ENCODE data around the gene PYCARD.
"Not testable (repeated sequence)": the region's sequence is repeated elsewhere in the genome, so short reads cannot be mapped to it uniquely, and the experiment has no call there.

PYCARD gene

DNA sequence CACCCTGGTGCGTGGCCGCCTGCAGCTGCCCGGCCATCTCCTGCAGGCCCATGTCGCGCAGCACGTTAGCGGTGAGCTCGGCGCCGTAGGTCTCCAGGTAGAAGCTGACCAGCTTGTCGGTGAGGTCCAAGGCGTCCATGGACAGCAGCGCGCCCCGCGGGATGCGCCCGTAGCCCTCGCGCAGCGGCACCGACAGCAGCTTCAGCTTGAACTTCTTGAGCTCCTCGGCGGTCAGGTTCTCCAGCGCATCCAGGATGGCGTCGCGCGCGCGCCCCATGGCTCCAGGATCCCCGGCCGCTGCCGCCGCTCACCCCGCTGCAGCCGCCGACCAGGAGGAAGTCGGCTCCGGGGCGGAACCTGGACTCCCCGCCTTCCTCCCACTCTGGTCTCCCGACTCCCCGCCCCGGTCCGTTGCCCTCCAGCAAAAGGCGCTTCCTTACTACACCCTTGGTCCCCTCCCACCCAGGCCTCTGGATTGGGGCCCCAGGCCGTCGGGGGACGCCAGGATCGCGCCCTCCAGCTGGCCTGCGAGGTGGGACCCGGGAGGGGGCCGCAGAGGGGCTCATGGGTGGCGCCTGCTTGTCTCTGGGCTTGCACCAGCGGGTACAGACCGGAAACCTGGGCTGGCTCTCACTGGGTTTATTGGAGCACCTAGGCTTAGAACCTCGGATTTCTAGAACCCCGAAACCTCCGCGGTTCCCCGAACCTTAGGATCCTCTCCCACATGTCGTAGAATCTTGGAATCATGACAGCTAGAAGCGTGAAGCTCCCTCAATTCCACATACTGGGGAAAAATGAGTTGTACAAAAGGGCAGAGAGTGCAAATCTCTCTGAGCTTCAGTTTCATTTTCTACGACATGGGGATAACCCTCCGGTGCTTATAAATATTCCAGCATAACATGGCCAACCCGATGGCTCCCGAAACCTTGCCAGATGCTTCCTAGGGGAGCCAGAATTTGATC lies at the start of gene PYCARD:
TSS of gene PYCARD (minus strand) at position 347 of the 962 bp plus-strand sequence. CDS start at position 277, 70 bp downstream.
- DNase-seq: no peak

DNA sequence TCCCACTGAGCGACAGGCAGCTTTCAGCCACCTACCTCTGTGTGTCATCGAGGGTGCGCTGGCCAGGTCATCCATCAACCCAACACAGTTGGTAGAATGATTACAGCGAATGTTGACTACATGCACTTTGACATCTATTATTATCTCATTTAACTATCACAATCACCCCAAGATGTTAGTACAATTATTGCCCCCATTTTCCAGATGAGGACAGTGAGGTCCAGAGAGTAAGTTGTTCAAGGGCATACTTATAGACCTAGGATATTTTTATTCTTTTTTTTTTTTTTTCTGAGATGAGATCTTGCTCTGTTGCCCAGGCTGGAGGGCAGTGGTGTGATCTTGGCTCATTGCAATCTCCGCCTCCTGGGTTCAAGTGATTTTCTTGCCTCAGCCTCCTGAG lies 48.9 kb upstream of the PYCARD start:
- DNase-seq: no peak

DNA sequence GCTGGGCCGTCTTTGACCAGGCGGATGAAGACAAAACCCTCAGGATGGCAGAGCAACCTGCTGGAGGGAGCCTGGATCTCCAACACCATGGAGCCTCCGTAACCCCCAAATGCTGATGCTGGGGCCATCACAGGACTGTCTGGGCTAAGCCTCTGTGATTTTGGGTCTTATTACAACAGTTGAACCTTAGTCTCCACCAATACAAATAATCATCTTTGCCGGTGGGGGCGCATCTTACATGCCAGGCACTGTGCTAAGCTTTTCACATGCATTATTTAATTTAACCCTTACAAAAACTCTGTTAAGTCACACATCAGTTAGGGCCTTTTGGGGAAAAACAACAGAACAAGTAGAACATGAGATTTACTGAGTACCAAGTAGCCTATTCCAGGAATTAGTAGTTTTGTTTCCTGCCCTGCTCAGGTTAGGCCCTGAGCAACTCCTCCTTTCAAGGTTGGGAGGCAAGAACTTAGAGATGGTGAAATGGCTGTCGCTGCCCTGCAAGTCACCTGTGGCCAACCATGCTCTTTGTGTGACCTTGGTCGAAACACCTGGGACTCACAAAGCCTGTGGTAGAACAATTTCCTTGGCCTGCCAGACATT lies 48.3 kb upstream of the PYCARD start:
- no peak for DNase-seq

DNA sequence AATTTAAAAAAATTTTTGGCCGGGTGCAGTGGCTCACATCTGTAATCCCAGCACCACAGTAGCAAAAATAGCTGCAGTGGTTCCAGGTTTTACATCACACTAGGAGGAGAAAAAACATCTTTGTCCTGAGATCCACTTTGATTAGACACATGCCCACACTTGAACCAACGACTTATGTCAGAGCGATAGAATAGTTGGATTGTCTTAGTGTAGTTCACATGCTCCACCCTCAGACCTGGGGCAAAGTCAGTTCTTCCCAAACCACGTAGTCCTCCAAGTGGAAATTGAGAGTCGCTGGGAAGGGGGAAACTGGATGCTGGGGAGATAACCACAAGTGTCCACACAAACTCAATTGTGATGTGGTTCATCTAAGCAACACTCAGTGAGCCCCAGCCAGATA lies 45.8 kb upstream of the PYCARD start:
- no peak for DNase-seq

DNA sequence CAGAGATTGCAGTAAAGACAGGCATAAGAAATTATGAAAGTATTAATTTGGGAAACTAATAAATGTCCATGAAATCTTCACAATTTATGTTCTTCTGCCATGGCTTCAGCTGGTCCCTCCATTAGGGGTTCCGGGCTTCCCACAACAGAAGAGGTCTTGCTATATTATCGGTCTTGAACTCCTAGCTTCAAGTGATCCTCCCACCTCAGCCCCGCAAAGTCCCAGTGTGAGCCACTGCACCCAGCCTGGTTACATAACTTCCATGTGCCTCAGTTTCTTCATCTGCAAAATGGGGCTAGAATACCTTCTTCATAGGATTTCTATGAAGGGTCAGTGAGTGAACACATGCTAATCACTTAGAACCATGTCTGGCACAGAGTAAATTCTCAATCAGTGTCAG lies 43.7 kb upstream of the PYCARD start:
- no peak for DNase-seq

DNA sequence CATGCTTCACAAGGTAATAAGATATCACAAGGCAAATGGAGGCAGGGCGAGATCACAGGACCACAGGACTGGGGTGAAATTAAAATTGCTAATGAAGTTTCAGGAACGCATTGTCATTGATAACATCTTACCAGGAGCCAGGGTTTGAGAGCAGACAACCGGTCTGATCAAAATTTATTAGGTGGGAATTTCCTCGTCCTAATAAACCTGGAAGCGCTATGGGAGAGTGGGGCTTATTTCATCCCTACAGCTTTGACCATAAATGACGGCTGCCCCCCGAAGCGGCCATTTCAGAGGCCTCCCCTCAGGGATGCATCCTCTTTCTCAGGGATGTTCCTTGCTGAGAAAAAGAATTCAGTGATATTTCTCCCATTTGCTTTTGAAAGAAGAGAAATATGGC lies 43.0 kb upstream of the PYCARD start:
- not testable (repeated sequence) for DNase-seq

DNA sequence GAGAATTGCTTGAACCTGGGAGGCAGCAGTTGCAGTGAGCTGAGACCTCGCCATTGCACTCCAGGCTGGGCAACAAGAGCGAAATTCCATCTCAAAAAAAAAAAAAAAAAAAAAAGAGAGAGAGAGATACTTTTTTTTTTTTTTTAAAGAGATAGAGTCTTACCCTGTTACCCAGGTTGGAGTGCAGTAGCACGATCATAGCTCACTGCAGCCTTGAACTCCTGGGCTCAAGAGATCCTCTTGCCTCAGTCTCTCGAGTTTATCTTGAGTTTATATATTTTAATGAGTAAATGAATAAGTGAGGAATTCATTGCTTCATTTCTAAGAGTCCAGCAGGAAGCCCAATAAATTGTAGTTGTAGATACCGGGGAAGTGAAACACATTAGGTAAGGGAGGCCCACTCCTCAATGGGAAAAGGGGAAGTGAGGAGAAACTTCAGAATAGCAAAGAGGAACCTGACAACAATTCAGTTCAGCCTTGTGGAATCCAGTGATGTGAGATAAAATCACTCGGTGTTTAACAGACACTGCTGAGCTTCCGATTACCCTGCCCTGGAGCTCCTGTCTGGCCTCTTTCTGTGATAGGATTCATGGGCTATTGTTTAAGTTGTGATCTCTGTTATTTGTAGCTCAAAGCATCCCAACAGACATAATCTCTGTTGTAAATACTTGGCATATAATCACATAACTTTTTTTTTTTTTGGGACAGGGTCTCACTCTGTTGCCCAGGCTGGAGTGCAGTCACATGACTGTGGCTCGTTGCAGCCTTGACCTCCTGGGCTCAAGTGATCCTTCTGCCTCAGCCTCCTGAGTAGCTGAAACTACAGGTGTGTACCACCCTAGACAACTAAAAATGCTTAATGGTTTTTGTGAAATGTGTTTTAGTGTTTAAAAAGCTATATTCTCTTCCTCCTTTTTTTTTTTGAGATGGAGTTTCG lies 41.4 kb upstream of the PYCARD start:
- DNase-seq: no peak

DNA sequence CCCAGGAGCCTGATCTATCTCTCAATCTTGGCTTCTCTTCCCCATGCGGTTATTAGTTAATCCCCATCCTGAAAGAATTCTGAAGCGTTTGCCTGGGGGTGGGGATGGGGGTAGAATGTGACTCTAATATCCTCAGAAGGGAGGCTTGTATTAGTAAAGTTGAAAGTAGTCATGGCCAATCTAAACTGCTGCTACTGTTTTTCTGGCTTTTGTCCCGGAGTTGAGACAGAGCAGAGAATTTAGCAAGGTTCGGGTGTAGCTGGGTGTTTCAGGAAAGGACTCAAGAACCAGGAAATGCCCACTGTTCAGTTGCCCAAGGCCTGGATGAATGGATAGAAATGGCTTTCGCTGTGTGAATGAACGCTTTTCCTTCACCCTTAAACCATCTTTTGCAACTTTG lies 39.6 kb upstream of the PYCARD start:
- DNase-seq: no peak

DNA sequence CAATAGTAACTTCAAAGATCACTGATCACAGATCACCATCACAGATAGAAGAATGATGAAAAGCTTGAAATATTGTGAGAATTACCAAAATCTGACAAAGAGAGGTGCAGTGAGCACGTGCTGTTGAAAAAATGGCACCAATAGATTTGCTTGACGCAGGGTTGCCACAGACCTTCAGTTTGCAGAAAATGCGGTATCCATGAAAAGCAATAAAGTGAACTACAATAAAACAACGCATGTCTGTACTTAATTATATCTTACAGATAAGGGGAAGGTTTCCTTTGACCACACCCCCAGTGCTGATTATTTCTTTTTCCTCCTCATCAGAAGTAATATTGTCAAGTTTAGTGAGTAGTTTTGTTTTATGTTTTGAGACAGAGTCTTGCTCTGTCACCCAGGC lies 35.5 kb upstream of the PYCARD start:
- DNase-seq: no peak

DNA sequence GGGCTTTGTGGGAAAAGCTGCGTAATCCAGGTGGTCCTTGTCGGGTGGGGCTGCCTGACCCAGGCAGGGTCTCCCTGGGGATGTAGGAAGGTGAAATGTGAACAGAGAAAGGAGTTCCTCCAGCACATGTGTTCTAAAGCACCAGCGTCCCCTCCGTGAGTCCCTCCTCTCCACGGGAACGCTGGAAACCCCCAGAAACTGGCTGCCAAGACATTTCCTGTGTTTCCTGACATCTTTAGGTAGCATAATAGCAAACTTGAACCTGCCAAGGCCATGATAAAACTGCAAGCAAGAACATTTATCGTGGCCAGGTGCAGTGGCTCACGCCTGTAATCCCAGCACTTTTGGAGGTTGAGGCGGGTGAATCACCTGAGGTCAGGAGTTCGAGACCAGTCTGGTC lies 26.9 kb upstream of the PYCARD start:
- no peak for DNase-seq

DNA sequence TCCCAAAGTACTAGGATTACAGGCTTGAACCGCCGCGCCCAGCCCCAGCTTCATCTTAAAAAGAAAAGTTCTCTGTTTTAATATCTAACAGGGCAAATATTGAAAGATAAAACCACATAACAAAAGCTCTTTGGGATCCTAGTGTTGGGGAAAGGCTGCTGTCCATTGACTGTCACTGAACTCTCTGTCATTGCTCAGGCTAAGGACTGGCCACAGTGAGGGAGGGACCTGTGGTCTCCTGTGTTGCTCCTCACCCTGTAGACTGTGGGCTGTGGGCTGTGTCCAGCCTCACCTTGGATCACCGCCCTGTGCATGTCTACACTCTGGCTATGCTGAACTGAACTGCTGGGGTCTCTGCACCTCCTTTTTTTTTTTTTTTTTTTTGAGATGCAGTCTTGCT lies 25.6 kb upstream of the PYCARD start:
- no peak for DNase-seq

DNA sequence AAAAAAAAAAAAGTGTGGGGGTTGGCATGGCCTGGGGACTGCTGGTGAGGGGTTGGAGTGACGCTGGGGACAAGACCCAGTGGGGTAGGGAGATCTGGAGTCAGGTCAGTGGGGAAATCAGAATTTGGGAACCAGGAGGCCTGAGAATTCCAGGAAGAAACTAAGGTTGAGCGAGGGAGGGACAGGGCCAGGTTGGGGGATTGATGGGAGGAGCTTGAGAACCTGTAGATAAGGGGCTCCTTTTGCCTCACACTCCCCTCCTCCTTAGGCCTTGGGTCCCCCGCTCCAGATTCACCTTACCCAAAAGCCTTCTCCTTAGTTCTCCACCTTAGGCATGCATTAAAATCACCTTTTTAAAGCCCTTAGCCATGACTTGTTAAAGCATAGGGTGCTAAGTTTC lies 22.6 kb upstream of the PYCARD start:
- no peak for DNase-seq

DNA sequence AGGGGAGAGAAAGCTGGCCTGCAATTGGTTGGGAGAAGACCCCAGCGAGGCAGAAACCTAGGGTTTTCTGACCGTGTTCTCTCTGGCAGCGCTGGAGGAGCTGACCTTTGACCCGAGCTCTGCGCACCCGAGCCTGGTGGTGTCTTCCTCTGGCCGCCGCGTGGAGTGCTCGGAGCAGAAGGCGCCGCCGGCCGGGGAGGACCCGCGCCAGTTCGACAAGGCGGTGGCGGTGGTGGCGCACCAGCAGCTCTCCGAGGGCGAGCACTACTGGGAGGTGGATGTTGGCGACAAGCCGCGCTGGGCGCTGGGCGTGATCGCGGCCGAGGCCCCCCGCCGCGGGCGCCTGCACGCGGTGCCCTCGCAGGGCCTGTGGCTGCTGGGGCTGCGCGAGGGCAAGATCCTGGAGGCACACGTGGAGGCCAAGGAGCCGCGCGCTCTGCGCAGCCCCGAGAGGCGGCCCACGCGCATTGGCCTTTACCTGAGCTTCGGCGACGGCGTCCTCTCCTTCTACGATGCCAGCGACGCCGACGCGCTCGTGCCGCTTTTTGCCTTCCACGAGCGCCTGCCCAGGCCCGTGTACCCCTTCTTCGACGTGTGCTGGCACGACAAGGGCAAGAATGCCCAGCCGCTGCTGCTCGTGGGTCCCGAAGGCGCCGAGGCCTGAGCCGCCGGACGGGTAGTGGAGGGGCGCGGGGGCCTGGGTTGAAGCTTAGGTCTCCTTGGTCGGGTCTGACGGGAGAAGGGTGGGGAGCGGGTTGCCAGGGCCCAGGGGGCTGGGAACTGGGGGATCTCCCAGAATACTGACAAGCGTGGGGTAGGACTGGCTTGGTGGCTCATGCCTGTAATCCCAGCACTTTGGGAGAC lies 21.8 kb upstream of the PYCARD start:
- no peak for DNase-seq

DNA sequence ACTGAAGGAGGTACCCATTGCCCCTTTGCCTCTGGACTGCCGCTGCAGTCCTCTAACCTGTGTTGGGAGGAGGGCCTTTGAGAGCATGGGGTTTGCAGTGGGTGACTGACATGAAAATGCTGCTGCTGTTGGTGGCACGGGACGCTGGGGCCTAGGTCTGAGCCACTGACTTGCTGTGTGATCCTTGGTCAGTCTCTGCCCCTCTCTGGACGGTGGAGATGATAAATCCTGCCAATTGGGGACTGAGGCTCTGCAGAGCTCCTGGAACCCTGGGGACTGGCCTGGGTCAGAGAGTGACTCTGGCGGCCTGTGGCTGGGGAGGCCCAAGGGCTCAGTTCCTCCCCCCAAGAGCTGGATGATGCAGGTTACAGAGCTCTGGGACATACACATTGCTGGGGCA lies 20.5 kb upstream of the PYCARD start:
- DNase-seq: no peak

DNA sequence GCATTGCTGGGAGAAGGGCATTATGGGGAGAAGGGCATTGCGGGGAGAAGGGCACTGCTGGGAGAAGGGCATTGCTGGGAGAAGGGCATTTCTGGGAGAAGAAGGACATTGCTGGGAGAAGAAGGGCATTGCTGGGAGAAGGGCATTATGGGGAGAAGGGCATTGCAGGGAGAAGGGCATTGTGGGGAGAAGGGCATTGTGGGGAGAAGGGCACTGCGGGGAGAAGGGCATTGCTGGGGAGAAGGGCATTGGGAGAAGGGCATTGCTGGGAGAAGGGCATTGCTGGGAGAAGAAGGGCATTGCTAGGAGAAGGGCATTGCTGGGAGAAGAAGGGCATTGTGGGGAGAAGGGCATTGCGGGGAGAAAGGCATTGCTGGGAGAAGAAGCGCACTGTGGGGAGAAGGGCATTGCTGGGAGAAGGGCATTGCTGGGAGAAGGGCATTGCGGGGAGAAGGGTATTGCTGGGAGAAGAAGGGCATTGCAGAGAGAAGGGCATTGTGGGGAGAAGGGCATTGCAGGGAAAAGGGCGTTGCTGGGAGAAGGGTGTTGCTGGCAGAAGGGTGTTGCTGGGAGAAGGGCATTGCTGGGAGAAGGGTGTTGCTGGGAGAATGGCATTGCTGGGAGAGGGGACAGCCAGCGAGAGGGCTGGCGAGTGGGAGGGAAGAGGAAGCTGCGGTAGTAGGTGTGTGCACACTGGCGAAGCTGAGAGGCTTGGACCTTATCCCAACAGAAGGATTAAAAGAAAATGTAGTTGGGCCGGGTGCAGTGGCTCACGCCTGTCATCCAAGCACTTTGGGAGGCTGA lies 19.0 kb upstream of the PYCARD start:
- DNase-seq: no peak

DNA sequence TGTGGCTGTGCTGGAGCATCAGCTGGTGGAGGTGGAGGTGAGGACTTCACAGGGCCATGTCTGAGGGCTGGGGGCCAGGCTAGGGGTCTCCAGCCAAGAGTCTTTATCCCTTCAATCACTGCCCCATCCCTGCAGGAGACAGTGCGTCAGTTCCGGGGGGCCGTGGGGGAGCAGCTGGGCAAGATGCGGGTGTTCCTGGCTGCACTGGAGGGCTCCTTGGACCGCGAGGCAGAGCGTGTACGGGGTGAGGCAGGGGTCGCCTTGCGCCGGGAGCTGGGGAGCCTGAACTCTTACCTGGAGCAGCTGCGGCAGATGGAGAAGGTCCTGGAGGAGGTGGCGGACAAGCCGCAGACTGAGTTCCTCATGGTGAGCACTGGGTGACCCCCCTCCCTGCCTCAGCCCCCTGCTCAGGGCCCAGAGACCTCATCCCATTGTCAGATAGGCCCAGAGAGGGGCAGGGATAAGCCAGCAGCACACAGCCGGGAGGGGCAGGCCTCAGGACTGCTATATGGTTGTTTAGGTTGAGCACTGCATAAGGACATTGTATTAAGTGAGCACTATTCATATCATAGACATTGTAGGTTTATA lies 16.7 kb upstream of the PYCARD start:
- no peak for DNase-seq

DNA sequence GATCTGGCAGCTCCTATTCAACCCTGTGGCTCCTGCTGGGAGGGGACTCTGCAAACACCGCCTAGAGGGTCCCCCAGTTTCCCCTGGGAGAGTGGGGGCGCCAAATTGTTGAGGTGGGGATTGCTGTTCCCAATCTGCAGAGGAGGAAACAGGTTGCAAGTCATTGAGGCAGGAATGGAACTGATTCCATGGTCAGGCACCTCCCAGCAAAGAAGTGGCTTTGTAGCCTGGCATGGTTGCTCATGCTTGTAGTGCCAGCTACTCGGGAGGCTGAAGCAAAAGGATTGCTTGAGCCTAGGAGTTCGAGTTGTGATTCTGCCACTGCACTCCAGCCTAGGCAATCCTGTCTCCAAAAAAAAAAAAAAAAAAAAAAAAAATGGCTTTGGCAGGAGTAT lies 14.6 kb upstream of the PYCARD start:
- no peak for DNase-seq

DNA sequence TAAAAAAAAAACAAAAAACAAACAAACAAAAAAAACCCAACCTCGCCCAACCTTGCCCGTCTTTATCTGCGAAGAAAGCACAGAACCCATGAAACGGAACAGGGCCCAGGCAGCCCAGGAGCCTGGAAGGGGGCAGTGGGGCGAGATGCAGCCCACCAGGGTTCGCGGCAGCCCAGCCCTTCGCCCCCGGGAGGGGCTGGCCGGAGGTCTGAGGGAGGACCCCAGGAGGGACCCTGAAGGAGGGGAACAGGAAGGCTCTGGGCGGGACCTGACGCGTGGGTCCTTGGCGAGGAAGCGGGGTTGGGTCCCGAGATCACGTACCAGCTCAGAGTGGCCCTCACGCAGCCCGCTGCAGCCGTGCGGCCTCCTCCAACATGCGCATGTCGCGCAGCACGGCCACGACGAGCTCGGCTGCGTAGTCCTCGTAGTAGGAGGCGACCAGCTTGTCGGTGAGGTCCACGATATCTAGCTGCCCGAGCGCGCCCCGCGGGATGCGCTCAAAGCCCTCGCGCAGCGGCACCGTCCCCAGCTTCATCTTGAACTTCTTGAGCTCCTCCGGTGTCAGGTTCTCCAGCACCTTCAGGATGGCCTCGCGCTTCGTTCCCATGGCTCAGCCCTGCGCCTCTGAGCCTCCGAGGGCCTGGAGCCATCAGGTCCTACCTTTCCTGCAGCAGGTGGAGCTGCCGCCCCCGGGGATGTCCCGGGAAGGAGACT lies 14.0 kb upstream of the PYCARD start, which contains the start of gene PYDC1:
TSS of gene PYDC1 (minus strand) at position 714 of the 714 bp plus-strand sequence. CDS start at position 607, 107 bp downstream.
- DNase-seq: no peak

DNA sequence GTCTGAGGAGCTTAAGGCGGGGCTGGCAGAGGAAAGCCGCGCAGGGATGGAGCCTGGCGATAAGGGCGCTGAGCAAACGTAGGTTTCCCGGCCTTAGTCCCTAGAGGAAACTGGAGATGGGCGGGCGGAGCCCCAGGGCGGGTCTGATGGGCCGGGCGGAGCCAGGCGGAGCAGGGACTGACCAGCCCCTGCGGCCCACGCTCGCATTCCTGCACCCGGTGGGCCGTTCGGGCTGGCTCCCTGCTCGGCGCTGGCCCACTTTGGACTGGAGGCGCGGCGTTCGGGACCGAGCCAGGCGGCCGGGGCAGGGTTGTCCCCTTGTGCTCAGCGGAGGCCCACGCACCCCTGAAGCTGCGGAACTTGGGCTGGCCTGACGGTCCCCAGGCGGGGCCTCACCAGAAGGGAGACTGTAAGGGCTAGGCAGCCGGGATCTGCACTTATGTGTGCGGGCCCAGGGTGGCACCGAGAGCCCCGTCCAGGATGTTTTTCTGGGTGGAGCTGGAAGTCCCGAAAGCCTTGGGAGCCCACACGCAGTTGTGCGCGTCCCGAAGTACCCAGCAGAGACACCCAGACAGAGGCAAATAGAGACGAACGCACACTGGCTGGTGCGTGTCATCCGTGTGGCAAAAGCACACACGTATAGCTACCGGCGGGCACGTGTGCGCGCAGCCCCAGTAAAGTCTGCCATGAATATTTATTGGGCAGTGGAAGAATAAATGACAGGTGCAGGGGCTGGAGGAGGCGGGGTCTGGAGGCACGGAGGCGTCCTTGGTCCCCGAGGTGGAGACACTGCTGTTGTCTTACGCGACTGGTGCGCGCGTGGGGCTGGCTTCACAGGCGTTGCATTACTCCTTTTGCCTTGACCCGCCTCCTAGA lies 13.0 kb upstream of the PYCARD start:
- peak; percentile 45 for DNase-seq

All from NCI-H82 (cell line).